NCI-H128 (cell line): ENCODE results near the gene SLX4IP.

Experiments
- DNase-seq: peaks from one replicate; lab custom pipeline; 2025; ENCODE audit not compliant: unreplicated experiment; lab: John Stamatoyannopoulos, UW

SLX4IP gene

DNA sequence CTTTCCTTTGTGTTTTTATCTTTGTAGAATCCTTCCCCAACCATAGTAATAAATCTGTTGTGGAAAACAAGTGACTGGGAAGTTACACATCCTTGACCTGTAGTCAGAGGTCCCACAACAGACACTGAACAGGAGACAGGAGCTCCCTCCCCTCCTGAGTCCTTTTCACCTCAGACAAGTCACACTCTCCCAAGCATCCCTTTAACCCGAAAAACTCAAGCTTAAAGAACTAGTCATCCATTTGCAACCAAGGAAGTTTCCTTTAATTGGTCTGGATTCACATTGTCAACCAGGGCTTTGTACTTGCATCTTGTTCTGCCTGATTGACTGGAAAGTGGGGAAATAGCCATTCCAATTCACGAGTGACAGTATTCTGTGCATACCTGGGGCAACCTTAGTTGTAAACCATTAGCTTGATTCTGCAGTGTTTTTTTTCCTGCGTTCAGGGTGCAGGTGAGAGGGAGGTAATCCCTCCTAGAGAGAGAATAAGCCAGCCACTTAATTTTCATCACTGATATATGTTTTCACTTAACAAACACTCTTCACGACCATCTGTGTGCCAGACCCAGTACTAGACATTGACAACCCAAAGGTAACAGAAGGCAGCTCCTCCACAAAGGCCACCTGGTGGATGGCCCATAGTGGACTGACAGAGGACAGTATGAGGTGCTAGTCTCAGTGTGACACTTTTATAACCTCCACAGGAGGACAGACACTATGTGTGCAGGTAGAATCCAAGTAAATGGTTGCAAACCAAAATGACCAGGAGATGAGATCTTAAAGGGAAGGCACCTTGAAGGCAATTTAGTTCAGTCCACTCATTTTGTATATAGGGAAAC lies 112.4 kb downstream of the SLX4IP start:
- DNase-seq = no peak

DNA sequence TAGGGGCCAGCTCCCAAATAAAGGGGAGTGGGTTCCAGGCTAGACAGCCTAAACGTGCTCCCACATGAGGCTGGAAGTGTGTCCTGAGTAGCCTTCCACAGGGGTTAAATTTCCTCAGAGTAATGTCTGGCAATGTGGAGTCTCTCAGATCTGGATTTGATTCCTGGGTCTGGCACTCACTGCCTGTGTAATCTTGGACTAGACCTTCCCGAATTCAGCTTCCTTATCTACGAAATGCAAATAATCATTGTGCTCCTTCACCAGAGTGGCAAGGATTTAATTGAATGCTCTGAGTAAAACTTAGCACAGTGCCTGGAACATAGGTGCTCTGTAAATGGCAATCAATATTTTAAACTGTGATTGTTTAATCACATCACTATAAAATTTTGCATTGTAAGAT lies 114.4 kb downstream of the SLX4IP start:
- DNase-seq = no peak

DNA sequence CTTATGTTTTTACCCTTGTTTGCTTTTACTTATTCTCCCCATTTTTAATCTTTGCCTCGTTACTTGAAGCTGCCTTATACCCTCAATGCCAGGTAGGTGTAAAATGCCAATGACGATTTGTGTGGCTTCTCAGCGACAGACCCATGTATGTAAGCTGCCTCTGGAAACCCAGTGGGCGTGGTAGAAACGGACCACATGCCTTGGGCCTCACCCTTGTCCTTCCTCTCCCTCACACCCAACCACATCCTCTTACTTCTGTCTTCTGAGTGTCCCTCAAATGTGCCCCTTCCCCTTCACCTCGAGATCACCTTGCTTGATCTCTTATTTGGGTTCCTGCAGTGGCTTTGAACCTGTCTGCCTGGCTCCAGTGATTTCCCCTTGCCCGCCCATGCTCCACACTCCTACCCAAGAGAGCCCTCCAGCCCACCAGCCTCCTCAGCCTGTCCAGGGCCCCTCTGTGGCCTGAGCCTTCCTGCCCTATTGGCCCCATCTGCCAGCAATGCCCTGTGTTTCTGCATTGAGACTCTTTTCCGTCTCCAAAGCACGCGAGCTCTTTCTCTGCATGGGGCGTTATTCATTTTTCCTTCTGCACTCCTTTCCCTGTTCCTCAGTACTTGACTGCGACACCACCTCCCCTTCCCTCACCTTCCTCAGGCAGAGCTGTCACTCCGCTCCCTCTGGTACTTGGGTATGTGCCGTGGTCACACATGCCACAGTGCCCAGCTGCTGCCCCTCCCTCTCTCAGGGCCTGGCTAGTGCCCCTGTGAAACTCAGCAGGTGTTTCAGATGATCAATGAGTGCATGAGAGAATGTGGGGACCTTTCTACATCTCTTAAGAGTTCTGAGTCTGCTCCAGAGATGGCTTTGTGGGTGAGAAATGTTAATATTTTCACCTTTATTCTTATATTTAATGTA lies 115.4 kb downstream of the SLX4IP start:
- no peak for DNase-seq

DNA sequence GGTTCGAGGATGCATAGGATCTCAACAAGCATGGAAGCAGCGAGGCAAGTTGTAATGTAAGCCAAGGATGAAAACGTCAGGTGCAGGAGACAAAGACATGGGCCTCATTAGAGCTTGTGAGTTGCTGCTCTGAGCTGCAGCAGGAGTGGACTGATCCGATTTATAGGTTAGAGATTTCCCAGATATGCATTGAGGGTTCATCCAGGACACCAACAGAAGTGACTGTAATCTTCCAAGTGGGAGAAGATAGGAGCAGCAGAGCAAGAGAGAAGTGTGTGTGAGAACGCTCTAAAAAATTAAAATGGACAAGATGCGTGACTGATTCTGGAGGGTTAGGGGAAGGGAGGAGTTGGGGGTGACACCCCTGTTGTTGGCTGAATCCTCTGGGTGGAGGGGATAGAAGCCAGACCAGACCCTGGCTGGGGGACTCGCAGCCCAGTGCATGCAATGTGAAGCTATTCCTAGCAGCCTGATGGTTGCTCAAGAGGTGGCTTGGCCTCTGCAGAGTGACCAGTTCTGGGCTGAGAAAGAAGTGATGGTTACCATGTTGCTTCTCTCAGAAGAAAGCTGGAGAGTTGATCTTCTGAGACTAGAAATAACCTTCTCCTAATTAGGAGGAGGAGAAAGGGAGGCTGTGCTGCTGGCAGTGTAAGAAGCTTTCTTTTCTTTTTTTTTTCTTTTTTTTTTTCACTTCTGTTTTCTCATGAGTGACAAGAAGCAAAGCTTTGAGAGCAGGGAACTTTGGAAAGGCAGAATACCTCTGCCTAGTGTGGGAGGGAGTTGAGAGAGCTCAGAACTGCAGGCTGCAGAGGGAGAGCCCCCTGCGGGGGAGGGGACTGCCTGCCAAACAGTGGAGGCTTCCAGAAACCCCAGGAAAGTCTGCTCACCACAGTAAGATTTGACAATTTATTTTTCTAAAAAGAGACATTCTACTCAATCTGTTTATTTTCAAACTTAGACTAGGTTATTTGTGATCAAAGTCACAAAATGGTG lies 116.9 kb downstream of the SLX4IP start:
- no peak for DNase-seq

DNA sequence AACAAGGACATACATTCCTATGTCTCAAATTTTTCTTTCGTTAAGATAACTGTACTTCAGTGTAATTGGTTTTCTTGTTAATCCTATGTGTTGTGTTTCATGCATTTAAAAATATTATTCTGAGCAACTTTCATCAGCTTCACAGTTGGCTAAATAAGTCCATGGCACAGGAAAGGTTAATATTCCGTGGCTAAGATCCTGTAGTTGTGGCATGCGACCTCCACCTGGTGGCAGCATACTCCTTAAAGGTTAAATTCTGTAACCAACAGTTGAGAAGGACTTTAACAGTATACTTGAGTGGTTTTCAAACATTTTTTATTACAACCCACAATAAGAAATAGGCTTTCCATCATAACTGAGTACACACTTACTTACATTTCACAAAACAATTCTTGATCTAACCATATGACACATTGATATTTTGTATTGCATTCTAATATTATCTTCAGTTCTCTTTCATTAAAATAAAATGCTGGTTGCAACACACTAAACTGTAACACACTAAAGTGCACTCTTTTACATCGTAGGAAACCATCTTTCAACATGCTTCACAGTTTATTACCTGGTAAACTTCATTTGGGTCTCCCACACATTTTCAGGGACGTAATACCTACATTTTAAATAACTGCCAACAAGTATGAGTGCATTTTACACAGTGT lies 118.3 kb downstream of the SLX4IP start:
- DNase-seq = peak; percentile 50

DNA sequence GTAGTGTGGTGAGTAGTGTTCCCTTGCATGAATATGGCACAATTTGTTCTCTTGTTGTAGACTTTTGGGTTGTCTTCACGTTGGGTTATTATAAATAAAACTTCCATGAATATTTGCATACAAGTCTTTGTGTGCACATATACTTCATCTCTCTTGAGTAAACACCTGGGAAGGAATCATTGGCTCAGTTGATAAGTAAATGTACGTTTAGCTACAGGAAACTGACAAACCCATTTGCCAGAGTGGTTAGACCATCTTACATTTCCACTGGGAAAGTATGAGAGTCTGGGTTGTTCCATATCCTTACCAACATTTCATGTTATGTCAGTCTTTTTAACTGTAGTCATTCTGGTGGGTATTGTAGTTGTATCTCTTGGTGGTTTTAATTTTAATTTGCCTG lies 119.2 kb downstream of the SLX4IP start:
- DNase-seq = no peak

DNA sequence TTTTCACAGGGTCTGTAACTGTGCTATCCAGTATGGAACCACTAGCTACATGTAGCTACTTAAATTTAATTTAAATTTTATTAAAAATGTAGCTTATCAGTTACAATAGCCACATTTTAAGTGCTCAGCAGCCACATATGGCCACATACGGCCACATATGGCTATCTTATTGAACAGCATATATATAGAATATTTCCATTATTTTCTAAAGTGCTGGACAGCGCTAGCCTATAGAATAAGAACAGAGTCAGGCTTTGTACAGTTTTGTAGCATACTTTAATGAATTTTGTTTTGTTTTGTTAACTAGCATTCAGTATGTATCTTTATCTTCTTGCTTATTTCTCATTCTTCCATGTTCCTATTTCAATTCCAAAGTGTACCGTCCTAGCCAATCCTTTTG lies 120.3 kb downstream of the SLX4IP start:
- DNase-seq = no peak

DNA sequence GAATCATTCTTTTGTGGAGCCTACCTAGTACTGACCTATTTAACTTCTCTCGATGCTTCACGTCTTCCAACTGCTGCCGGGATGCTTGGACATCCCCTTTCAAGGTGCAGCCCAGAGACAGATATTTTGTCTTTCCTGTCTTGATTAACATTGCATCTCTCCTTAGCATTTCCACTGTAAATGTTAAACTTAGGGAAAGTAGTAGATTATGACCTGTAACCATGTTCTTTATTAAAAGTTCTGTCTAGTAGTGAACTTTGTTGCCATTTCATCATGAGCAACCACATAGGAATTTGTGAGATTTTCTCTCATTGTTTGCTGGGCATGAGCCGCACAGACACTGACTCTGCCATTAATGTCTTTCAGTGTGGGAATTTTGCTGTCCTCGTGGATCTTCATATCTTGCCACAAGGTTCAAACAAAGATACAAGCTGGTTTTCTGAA lies 120.8 kb downstream of the SLX4IP start:
- no peak for DNase-seq

DNA sequence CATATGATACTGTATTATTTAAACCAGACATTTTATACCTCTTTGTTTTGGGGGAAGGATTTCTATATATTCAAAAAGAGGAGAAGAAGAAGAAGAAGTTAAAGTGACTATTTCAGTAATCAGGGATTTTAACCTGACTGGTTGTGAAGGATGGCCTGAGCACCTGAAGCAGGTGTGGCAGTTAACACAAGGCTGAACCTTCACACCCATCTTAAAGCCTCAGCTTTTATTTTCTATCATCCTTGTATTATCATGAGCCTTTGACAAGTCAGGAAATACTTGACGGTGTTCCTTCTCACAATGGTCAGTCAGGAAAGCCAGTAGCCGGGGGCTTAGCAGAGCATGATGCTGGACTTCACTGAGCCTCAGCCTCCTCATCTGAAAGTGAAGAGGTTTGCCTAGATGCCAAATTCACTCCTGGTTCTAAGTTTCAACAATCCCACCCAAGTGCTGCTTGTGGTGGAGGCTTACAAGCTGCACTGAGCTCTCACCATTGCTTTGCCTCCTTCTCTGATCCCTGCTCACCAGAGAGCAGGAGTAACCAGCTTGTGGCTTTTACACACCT lies 121.5 kb downstream of the SLX4IP start:
- DNase-seq = no peak

DNA sequence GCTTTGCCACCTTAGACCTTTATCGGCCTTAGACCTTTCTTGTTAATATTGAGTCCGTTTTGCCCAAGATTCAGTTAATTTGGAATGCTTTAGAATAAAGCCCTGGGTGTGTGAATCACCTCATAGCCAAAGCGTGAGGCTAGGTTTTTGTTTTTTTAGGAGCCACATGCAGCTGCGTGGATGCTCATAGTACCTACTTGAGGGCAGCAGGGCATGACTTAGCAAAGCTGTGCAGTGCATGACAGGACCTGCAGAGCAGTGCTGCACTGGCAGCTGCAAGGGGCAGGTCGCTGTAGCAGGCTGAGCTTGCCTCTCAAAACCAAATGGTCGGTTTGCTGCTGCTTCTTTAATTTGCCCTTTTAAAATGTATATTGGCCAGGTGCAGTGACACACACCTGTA lies 122.6 kb downstream of the SLX4IP start:
- DNase-seq = no peak

DNA sequence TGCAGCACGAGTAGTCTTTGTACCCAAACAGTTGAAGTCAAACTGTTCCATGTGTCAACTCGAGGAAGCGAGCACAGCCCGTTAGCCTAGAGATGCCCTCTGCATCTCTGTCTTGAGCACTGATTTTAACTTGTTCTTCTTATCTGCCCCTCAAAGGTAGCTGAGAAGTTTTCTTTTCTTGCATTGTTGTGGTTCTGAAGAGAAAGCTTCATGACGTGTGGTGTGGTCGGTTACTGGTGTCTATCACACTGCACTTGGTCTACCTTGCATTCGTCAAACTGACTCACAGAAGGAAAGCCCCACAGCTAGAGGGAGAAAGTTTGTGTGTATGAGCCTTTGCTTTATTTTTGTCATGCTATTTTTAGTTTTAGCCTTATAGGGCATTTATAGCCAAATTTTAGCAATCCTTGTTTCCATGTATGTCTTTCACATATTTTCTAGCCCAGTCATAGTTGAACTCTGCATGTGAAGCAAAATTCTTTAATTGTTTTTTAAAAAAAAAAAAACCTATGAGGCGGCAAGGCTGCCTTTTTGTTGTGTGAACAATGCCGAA lies 123.6 kb downstream of the SLX4IP start:
- DNase-seq = no peak

DNA sequence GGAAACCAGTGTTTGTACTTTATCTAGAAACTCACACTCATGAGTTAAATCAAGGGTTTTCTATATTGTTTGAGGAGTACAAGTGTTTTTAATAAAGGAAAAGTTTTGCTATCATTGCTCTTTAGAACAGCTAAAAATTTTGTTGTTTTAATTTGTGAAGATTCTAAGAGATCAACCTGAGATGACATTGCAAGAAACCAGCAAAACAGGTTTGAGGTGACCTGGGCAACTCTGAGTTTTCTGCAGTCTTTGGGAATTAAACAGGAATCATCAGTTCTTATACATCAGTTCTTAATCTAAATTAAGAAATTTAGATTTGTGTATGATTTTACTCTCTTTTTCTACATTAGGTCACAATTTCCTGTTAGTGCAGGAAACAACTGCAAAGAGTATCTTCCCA lies 124.2 kb downstream of the SLX4IP start:
- no peak for DNase-seq

DNA sequence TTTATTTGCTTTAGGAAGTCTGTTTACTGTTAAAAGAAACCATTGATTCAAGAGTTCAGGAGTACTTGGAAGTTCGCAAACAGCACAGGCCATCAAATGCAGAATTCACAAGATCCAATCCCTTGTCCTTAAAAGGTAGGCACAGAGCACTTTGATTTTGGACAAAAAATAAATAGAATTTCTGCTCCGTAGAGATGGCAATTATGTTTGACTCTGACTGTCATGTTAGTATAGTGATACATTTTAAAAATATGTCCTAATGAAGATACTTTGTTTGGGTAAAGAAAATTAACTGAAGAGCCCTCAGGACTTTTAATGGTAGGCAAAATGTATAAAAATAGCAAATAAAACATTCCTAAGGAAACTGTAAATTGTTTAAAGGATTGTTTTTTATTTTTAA lies 125.6 kb downstream of the SLX4IP start:
- no peak for DNase-seq

DNA sequence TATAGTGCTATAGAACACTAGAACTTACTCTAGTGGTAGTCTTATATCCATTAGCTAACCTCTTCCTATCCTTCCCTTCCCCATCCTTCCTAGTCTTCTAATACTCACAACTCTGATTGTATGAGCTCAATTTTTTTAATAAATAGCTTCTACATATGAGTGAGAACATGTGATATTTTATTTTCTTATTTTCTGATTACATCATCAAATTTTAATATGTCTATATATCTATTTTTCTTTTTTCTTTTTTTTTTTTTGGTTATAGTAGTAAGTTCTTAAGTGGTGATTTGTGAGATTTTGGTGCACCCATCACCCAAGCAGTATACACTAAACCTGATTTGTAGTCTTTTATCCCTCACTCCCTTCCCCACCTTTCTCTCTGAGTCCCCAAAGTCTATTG lies 126.2 kb downstream of the SLX4IP start:
- no peak for DNase-seq

DNA sequence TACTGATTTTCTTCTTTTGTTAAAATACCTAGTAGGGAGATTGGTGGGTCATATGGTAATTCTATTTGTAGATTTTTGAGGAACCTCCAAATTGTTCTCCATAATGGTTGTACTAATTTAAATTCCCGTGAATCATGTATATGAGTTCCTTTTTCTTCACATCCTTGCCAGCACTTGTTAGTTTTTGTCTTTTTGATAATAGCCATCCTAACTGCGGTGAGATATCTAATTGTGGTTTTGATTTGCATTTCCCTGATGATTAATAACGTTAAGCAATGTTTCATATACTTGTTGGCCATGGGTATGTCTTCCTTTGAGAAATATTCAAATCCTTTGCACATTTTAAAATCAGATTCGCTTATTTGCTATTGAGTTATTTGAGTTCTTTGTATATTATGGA lies 127.8 kb downstream of the SLX4IP start:
- DNase-seq = no peak

DNA sequence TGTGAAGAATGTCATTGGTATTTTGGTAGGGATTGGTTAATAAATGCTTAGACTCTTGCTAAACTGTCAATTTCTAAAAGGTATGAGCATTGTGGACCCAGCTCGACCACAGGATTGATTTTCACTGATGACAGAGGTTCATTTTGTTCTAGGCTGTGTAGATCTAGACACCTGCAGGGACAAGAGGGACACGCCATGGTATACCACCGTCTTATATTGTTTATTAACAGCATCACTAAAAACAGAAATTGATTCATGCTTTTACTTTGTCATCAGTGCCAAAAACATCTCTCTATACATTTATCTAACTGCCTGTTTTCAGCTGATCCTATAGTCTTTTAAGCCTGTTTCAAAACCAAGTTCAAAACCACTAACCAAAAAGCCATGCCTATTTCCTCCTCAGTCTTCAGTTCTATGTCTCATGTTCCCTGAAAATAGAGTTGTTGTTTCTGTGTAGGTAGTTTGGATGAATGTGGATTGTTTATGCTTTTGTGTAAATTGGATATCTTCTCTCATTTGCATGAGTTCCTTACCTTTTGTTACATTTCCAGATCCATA lies 128.9 kb downstream of the SLX4IP start:
- DNase-seq = no peak

DNA sequence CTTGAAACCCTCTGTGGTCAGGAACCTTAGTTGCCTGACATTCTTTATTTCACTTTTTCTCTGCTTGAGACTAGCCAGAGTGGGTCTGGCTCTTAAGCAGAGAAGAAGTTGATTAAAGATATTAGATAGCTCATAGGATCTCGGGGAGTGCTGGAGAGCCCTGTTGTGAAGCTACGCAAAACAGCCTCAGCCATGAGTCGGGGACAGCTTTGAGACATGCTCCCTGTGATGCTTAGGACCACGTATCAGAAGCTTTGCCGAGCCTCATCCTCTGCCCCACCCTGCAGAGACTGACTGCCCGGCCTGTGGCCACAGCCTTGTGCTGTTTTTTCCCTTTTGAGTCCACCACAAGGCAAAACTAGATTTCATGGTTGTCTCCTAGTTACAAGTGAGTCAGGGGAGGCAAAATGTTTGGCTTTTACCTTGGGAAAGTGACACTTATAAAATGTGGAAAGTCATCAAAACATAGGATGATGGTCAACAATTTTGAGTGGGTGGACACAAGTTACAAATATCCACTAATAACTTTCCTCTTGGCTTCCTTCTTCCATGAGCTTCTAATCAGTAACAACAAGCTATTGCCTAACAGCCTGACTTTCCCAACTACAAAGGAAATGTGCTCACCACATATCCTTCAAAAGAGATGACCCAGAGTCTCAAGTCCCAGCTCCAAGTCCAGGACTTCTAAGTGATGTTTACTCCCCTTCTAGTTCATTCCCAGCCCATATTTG lies 130.3 kb downstream of the SLX4IP start:
- no peak for DNase-seq
